Measurements from ENCODE around the gene DIPK1C.

GRCh38 chr18:74445585-74445984 is 11.5 kb downstream of the DIPK1C start:
- TF ChIP-seq CTCF (conservative IDR thresholded peaks at IDR 0.05; ENCODE audit: low read depth in 2 of 2) (no peak), POLR2AphosphoS5 (IDR thresholded peaks at IDR 0.05; ENCODE audit: low read depth) (no peak), CREB1 (CRISPR knock-in tag; IDR thresholded peaks at IDR 0.05; ENCODE audit: low read depth) (no peak), EZH2 (IDR thresholded peaks at IDR 0.05; ENCODE audit: low read depth, unreplicated experiment) (no peak), ZNF114 (CRISPR knock-in tag; IDR thresholded peaks at IDR 0.05) (no peak), EZH2phosphoT487 (IDR thresholded peaks at IDR 0.05; ENCODE audit: unreplicated experiment) (no peak), JUNB (IDR thresholded peaks at IDR 0.05; ENCODE audit: unreplicated experiment) (no peak), ZNF331 (CRISPR knock-in tag; IDR thresholded peaks at IDR 0.05; ENCODE audit: low read depth) (no peak), REST (IDR thresholded peaks at IDR 0.05; ENCODE audit: unreplicated experiment) (no peak), ETS1 (IDR thresholded peaks at IDR 0.05) (no peak), ZNF462 (CRISPR knock-in tag; IDR thresholded peaks at IDR 0.05) (no peak), NANOG (IDR thresholded peaks at IDR 0.05; ENCODE audit: borderline replicate concordance) (no peak), STAT1 (IDR thresholded peaks at IDR 0.05; ENCODE audit: unreplicated experiment) (no peak)
